DND-41 (cell line): ENCODE results near the gene B4GALT4.

Experiments
- ATAC-seq: fragments of 200-7000 bp; cut with Tn5 transposase; 3 replicates; pipeline ENCODE4 v1.9.1; 2021; ENCODE audit warnings: low read depth; ENCODE audit not compliant: insufficient read depth
- DNase-seq: peaks from one replicate; pipeline ENCODE4 v3.0.0-alpha.2; 2020
- H2AFZ ChIP-seq: 2 replicates; pipeline ENCODE4 v1.6.0; 2012; ENCODE audit warnings: low read depth, low read length
- H3K27ac ChIP-seq: 2 replicates; pipeline ENCODE4 v1.5.1; 2012; ENCODE audit warnings: low read length, inconsistent platforms
- H3K27me3 ChIP-seq: fragments of 200-600 bp; sonication (generic); 2 replicates; pipeline ENCODE4 v1.6.0; 2012; ENCODE audit warnings: low read length, mild to moderate bottlenecking, inconsistent platforms; ENCODE audit not compliant: insufficient read depth, poor library complexity
- H3K36me3 ChIP-seq: 2 replicates; pipeline ENCODE4 v1.5.1; 2012; ENCODE audit warnings: low read length, inconsistent platforms; ENCODE audit not compliant: insufficient read depth
- H3K4me1 ChIP-seq: 2 replicates; pipeline ENCODE4 v1.5.1; 2012; ENCODE audit warnings: mild to moderate bottlenecking, low read length; ENCODE audit not compliant: insufficient read depth
- H3K4me2 ChIP-seq: 2 replicates; pipeline ENCODE4 v1.6.0; 2012; ENCODE audit warnings: mild to moderate bottlenecking, moderate library complexity, low read length, inconsistent platforms; ENCODE audit not compliant: insufficient read depth
- H3K4me3 ChIP-seq, 2 experiments: fragments of 200-600 bp in 1 of 2; shearing (Covaris generic) in 1 of 2; 2 replicates each; pipeline ENCODE4 v1.5.1; 2012 to 2016; ENCODE audit warnings: inconsistent platforms in 2 of 2, low read length in 2 of 2, mild to moderate bottlenecking in 2 of 2, low read depth in 1 of 2, moderate library complexity in 1 of 2
- H3K79me2 ChIP-seq: 2 replicates; pipeline ENCODE4 v1.6.0; 2012; ENCODE audit warnings: low read length, inconsistent platforms; ENCODE audit not compliant: insufficient read depth
- H3K9ac ChIP-seq: 2 replicates; pipeline ENCODE4 v1.6.0; 2012; ENCODE audit warnings: low read depth, mild to moderate bottlenecking, inconsistent platforms, low read length, moderate library complexity
- H3K9me3 ChIP-seq: 2 replicates; pipeline ENCODE4 v1.5.1; 2012; ENCODE audit warnings: low read length, moderate library complexity, mild to moderate bottlenecking, inconsistent platforms; ENCODE audit not compliant: insufficient read depth, severe bottlenecking
- H4K20me1 ChIP-seq: 2 replicates; pipeline ENCODE4 v1.6.0; 2012; ENCODE audit warnings: low read length; ENCODE audit not compliant: insufficient read depth
- CTCF ChIP-seq: IDR thresholded peaks from 2 replicates; pipeline ENCODE4 v1.5.1; 2012; ENCODE audit warnings: borderline replicate concordance, low read length, moderate library complexity, mild to moderate bottlenecking; ENCODE audit not compliant: poor library complexity, severe bottlenecking; ENCODE audit errors: extremely low read depth
- EZH2 ChIP-seq: IDR thresholded peaks from 3 replicates; pipeline ENCODE4 v1.6.1; 2012; ENCODE audit warnings: borderline replicate concordance, low read depth, mild to moderate bottlenecking, moderate library complexity, low read length, inconsistent platforms; ENCODE audit not compliant: severe bottlenecking

B4GALT4 gene

GRCh38 chr3:119261055-119261454, 20.4 kb upstream of the B4GALT4 start:
- DNase-seq (no peak), ATAC-seq (no peak)
- no peak overlapping the region for H3K4me3 ChIP-seq
- no peaks in the 10 kb centered on the region for H3K4me1 ChIP-seq
- no peaks in the 10 kb centered on the region for H4K20me1 ChIP-seq
- no peak for TF ChIP-seq CTCF
- no peak for TF ChIP-seq EZH2
- no peak overlapping the region for H2AFZ ChIP-seq
- H3K79me2 ChIP-seq = no peaks in the 10 kb centered on the region
- H3K4me2 ChIP-seq = no peak overlapping the region
- no peak overlapping the region for H3K9ac ChIP-seq
- H3K36me3 ChIP-seq = no peaks in the 10 kb centered on the region
- no peak overlapping the region for H3K27ac ChIP-seq
- H3K27me3 ChIP-seq = no peaks in the 10 kb centered on the region
- no peaks in the 10 kb centered on the region for H3K9me3 ChIP-seq

- Histone ChIP-seq H4K20me1 (no peaks in the 10 kb centered on the region), H3K79me2 (no peaks in the 10 kb centered on the region), H3K9ac (no peak overlapping the region), H3K4me2 (no peak overlapping the region), H3K9me3 (no peaks in the 10 kb centered on the region), H2AFZ (no peak overlapping the region), H3K36me3 (no peaks in the 10 kb centered on the region), H3K27me3 (no peaks in the 10 kb centered on the region), H3K4me1 (no peaks in the 10 kb centered on the region), H3K27ac (no peak overlapping the region), H3K4me3 (no peak overlapping the region)
- TF ChIP-seq CTCF (no peak), EZH2 (no peak)
- ATAC-seq (no peak), DNase-seq (no peak)
These were observed 19.1 kb upstream of the B4GALT4 start for GRCh38 chr3:119259821-119260220.

GRCh38 chr3:119258915-119259314, 18.2 kb upstream of the B4GALT4 start:
- TF ChIP-seq CTCF = no peak
- no peak for TF ChIP-seq EZH2
- Histone ChIP-seq H2AFZ (no peak overlapping the region), H3K27ac (no peak overlapping the region), H3K4me1 (no peaks in the 10 kb centered on the region), H4K20me1 (no peaks in the 10 kb centered on the region), H3K27me3 (no peaks in the 10 kb centered on the region), H3K79me2 (no peaks in the 10 kb centered on the region), H3K36me3 (no peaks in the 10 kb centered on the region), H3K9ac (no peak overlapping the region), H3K4me2 (no peak overlapping the region), H3K9me3 (no peaks in the 10 kb centered on the region), H3K4me3 (no peak overlapping the region)
- ATAC-seq (no peak), DNase-seq (no peak)

- Histone ChIP-seq H3K4me3 (no peak overlapping the region), H3K27ac (no peak overlapping the region), H3K9me3 (no peaks in the 10 kb centered on the region), H3K36me3 (no peaks in the 10 kb centered on the region), H3K9ac (no peak overlapping the region), H3K27me3 (no peaks in the 10 kb centered on the region), H3K4me1 (no peaks in the 10 kb centered on the region), H4K20me1 (no peaks in the 10 kb centered on the region), H3K79me2 (no peaks in the 10 kb centered on the region), H3K4me2 (no peak overlapping the region), H2AFZ (no peak overlapping the region)
- DNase-seq = no peak
- no peak for TF ChIP-seq EZH2
- no peak for TF ChIP-seq CTCF
- ATAC-seq = no peak
These were observed 17.2 kb upstream of the B4GALT4 start for GRCh38 chr3:119257654-119258410.
